Activated T-cell treated with anti-CD3 and anti-CD28 coated beads for 24 hours (primary cell): ENCODE data around the gene ERCC8.
"Not testable (repeated sequence)": the region's sequence is repeated elsewhere in the genome, so short reads cannot be mapped to it uniquely, and the experiment has no call there.

Experiments used
- DNase-seq: peaks from one replicate; pipeline ENCODE4 v3.0.0-alpha.2; 2020; ENCODE audit warnings: low read depth

ERCC8 gene, protein sequence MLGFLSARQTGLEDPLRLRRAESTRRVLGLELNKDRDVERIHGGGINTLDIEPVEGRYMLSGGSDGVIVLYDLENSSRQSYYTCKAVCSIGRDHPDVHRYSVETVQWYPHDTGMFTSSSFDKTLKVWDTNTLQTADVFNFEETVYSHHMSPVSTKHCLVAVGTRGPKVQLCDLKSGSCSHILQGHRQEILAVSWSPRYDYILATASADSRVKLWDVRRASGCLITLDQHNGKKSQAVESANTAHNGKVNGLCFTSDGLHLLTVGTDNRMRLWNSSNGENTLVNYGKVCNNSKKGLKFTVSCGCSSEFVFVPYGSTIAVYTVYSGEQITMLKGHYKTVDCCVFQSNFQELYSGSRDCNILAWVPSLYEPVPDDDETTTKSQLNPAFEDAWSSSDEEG

DNA sequence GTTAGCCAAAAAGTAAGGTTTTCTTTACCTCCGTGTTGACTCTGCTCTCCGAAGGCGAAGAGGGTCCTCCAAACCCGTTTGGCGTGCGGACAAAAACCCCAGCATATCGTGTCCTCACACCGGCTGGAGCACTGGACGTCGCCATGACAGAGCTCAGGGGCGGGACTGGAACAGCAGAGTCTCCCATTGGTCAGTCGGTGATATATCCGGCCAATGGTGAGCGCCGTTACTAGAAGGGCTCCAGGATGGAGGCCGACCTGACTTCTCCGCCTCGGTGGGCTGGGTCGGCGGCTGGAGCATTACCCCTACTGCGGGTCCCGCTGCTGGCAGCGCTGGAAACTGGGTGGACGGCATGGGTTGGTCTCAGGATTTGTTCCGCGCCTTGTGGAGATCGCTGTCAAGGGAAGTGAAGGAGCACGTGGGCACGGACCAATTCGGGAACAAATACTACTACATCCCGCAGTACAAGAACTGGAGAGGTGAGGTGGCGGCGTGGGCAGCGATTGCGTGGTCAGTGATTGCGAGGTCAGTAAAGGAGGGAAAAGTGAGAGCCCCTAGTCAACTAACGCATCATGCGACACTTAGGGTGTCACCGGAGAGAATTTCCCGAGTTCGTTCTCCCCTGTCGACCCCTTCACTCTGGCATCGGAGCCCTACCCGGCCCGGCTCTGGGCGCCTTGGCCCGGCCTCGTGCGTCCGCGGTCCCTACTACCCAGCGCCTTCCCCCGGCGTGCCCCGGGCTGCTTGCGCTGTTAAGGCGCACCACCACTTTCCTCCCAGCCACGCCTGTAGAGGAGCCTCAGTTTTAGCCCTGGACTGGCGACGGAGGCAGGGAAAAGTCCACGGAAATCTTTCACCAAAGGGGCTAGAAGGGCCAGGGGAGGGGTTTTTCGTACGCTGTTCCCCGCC, at the start of gene ERCC8, which contains the start of gene NDUFAF2:
TSS of gene ERCC8 (minus strand) at position 167 of the 909 bp plus-strand sequence. CDS start at position 105, 62 bp downstream.
TSS of gene NDUFAF2 (plus strand) at position 302 of the 909 bp plus-strand sequence. CDS start at position 353, 51 bp downstream.
- DNase-seq, result peak; percentile 84

DNA sequence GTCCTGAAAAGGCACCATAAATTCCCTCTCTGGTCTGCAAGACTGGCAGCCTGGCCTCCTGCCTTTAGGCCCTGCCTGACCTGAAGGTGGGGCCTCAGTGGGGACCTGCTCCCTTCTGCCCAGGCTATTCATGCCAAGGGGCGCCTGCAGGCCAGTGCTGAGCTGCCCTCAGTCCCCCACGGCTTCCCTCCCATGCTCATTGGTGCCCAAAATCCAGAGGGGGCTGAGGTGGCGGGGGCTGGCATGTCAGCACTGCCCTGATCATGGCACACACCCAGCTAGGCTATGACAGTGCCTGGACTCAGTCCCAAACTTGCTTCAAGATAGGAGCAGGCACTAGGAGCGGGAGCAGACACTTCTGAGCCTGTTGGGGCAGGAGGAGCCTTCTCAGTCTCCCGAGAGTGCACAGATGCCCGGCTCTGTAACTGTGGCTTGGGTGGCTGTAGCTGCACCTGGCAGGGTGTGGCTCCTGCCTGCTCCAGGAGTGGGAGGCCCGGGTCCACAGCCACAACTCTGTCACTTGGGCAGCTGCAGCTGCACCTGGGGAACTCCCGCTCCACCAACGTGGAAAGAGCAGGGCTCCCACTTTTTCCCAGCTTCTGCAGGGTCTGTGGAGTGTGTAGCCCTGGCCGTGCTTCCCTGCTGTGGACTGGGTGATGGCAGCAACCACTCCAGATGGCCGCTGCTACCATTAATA, 49.2 kb upstream of the ERCC8 start:
- DNase-seq, result no peak

DNA sequence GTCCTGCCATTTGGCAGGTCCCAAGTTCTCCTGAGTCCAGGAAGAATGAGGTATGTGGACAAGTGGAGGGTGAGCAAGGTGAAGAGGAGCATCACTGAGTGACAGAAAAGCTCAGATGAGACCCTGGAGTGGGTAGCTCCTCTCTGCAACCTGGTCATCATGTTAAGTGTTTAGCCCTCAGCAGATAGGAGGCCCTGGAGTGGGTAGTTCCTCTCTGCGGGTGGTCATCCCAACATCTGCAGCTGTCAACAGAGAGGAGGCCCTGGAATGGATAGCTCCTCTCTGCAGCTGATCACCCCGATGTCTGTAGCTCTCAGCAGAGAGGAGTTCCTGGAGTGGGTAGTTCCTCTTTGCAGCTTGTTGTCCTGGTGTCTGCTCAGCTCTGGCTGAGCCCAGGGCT, 48.6 kb upstream of the ERCC8 start:
- no peak for DNase-seq

DNA sequence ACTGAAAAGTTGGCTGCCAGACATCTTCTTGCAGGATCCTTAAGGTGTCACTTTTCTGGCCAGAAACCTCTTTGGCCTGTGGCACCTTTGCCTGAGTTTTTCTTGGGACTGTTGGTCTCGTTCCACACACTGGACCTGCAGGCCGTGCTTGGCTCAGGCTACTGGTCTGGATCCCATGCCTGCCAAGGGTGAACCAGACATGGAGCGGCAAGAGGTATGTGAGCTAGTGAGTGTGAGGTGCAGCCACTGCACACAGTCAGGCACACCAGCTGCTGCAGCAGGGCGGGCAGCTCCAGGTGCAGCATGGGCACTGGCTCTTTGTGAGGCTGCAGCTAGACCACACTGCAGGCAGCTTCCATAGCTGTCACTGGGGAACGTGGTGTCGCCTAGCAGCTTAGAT, 48.0 kb upstream of the ERCC8 start:
- no peak for DNase-seq

DNA sequence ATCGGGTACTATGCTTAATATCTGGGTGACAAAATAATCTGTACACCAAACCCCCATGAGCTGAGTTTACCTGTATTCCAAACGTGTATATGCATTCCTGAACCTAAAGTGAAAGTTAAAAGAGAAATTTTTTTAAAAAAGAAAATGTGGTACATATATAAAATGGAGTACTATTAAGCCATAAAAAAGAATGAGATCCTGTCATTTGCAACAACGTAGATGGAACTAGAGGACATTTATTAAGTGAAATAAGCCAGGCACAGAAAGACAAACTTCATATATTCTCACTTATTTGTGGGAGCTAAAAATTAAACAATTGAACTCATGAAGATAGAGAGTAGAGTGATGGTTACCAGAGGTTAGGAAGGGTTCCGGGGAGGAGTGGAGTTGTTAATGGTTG, 44.9 kb upstream of the ERCC8 start:
- no peak for DNase-seq

DNA sequence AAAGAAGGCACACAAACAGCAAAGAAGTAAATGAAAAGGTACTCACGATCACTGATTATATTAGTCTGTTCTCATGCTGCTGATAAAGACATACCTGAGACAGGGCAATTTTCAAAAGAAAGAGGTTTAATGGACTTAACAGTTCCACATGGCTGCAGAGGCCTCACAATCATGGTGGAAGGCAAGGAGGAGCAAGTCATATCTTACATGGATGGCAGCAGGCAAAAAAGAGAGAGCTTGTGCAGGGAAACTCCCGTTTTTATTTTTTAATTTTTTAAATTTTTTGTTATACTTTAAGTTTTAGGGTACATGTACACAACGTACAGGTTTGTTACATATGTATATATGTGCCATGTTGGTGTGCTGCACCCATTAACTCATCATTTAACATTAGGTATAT, 37.3 kb upstream of the ERCC8 start:
- DNase-seq, result not testable (repeated sequence)

DNA sequence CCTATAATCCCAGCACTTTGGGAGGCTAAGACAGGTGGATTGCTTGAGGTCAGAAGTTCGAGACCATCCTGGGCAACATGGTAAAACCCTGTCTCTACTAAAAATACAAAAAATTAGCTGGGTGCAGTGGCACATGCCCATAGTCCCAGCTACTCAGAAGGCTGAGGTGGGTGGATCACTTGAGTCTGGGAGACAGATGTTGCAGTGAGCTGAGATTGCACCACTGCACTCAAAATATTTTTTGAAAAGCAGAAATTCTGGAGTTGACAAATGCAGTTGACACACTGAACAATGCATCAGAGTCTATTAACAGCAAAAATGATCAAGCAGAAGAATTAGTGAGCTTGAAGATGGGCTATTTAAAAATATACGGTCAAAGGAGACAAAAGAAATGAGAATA, 35.6 kb upstream of the ERCC8 start:
- DNase-seq, result no peak

DNA sequence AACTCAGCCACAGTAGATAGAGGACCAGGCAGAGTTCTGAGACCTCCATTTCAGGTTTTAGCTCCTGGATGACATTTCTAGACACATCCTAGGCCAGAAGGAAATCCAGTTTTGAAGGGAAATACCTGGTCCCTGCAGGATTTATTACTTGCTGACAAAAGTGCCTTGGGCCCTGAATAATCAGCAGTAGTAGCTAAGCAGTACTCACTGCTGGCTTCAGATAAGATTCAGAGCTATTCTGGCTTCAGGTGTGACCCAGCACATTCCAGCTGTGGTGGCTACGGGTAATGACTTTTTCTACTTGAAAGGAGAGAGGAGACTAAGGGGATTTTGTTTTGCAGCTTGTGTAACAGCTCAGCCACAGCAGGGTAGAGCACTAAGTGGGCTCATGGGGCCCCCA, 34.1 kb upstream of the ERCC8 start:
- no peak for DNase-seq

DNA sequence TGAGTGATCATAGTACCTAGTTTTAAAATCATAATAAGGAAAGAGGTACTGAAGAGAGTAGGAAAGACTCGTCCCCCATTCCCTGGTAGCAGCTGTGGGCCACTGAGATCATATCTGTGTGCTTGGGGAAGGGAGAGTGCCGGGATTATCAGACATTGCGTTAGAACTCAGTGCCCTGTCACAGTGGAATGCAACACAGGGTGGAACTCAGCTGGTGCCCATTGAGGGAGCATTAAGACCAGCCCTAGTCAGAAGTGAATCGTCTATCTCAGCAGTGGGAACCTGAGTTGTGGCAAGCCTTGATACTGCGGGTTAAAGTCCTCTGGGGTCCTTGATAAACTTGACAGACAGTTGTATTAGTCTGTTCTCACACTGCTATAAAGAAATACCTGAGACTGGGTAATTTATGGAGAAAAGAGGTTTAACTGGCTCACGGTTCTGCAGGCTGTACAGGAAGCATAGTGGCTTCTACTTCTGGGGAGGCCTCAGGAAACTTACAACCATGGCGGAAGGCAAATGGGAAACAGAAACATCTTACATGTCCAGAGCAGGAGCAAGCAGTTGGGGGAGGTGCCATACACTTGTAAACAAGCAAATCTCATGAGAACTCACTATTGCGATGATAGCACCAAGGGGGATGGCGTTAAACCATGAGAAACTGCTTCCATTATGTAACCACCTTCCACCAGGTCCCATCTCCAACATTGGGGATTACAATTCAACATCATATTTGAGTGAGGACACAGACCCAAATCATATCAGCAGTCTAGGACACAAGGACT, 33.3 kb upstream of the ERCC8 start:
- DNase-seq, result no peak

DNA sequence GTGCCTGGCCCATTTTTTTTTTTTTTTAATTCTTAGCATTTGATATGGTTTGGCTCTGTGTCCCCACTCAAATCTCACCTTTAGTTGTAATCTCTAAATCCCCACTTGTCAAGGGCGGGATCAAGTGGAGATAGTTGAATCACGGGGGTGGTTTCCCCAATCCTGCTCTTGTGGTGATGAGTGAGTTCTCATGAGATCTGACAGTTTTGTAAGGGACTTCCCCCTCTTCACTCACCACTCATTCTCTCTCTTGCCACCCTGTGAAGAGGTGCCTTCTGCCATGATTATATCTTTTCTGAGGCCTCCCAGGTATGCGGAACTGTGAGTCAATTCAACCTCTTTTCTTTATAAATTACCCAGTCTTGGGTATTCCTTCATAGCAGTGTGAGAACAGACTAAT, 27.4 kb upstream of the ERCC8 start:
- peak; percentile 56 for DNase-seq

DNA sequence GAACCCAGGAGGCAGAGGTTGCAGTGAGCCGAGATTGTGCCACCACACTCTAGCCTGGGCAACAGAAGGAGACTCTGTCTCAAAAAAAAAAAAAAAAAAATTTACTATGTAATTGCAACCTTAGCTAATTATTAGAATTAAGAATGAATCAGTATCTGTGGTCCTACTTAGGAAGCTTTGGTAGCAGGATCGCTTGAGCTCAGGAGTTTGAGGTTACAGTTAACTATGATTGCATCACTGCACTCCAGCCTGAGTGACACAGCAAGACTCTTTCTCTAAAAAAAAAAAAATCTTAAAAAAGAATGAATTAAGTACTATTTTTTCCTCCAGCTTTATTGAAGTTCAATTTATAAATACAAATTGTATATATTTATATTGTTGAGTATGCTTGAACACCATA, 16.8 kb upstream of the ERCC8 start:
- no peak for DNase-seq

DNA sequence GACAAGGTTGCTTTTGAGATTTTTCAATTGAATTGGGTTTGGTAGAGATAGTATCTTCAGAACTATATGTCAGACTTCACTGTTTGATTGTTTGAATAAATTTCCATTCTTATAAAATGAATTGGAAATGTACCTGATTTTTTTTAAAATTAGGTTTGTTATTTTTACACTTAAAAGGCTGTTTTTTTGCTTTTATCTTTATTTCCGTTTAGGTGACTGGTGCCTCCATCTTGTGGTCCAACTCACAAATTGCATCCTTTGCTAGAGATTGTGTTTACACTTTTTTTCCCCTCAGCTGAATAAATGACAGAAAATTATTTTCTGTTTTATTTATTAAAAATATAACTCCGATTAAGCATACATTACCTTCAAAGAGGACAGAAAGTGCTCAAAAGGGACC, 15.7 kb upstream of the ERCC8 start:
- DNase-seq, result no peak

DNA sequence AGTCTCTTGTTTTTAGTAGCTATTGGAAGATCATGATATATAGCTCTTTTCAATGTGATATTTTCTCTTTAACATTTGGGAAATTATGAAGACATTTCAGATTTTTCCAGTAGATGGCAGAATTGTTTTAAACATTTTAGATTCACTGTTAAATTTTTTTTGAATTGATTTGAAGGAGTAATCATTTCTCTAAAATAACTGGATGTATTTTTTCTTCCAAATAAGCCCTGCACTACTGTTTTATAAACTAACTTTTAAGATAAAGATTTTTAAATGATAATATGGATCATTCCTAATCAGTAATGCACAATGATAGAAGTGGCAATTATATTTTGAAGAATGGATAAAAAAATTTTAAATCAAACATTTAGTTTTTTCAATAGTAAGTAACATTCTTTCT, 14.3 kb upstream of the ERCC8 start:
- no peak for DNase-seq

DNA sequence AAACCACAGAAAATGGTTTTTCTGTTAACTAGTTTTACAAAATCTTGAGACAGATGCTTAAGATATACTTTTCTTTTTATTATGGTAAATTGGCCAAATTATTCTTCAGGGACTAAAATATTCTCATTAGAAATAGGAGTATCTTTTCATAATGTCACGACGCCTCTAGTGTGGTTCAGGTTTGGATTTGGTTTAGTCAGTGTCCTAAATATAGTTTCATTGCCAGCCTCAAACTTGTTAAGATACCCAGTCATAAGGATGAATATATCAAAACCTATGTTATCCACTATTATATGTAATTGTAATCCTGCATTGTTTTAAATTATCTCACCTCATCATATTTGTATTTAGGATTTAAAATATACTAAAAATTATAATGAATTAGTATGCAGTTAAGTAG, 13.8 kb upstream of the ERCC8 start:
- DNase-seq, result no peak

DNA sequence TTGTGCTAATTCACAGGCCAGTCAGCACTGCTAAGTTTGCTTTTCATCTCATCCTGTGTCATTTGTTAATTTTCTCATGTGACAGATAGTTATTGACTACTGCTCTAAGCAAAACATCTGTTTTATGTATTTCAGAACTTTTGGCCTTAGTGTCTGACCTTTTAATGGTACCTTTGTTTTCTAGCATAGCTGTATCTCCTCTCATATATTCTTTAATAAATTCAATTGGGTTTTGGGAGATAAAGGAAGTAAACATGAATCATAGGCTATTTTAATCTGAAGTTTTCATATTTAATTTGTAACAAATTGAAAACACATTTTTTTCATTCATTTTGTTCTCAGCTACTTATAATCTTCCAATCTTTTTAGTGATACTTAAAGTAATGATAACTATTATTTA, 13.2 kb upstream of the ERCC8 start:
- DNase-seq, result no peak

DNA sequence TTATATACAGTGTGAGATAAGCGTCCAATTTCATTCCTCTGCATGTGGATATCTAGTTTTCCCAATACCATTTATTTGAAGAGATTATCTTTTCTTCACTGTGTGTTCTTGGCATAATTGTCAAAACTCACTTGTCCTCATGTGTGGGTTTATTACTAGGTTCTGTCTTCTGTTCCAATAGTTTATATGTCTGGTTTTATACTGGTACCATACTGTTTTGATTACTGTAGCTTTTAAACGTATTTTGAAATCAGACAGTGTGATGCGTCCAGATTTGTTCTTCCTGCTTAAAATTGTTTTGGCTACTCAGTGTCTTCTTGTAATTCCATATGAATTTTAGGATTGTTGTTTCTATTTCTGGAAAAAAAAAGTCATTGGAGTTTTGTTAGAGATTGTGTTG, 10.4 kb upstream of the ERCC8 start:
- no peak for DNase-seq

DNA sequence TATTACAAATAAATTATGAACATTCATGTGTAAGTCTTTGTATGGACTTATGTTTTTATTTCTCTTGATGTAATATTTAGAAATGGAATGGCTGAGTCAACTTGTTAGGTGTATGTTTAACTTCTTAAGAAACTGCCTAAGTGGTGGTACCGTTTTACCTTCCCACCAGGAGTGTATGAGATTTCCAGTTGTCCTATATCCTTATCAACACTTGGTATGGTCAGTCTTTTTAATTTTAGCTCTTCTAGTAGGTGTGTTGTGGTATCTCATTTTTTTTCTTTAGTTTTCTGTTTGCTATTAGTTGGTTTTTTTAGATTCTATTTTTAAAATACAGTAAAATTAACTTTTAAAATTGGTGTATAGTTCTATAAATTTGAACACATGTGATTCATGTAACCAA, 3.9 kb upstream of the ERCC8 start:
- no peak for DNase-seq

DNA sequence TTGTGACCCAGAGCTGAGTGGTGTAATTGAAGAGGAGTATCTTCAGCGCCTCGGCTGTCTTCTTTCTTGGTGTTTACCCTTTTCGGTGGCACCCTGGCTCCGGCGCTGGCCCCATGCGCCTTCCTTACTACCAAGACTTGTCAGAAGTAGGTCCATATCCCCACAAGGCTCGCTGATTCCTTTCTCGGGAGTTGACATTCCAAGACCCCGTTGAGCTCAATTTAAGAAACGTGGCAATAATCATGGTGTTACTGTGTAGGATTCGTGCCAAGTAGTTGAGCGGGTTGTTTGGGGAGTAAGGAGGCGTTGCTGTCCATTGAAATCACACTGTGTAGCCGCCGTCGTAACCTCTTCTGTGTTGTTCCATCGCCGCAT, 930 bp upstream of the ERCC8 start:
- peak; percentile 2 for DNase-seq

DNA sequence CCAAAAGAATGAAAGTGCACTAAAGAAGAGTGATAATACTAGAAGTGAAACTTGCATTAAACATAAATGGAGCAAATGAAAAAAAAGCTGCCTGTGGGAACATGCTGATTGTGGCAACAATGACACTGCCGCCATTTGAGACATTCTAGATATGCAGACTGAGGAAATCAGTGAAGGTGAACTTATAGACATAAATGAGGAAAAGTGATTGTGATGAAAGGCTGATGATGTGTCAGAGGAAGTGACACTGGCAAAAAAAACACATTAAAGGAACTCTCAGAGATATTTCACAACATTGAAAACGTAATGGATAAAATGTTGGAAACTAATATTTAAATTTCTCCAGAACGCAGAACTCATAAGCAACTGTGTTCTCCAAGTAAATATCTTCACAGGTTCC, 1.2 kb downstream of the ERCC8 start:
- DNase-seq, result no peak

DNA sequence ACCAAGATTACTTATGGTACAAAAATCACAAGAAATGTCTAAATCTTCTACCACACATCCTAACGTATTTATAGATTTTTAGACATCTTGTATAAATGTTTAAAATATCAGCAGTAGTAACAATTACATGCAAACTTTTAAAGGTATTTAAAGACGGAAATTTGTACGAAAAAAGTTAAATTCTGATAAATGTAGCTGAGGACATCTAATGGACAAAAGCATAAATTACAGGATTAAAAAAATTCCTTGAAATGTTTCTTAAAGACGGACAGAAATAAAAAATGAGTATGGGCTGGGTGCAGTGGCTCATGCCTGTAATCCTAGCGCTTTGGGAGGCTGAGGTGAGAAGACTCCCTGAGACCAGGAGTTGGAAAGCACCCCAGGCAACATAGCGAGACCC, 15.8 kb downstream of the ERCC8 start:
- DNase-seq, result no peak

DNA sequence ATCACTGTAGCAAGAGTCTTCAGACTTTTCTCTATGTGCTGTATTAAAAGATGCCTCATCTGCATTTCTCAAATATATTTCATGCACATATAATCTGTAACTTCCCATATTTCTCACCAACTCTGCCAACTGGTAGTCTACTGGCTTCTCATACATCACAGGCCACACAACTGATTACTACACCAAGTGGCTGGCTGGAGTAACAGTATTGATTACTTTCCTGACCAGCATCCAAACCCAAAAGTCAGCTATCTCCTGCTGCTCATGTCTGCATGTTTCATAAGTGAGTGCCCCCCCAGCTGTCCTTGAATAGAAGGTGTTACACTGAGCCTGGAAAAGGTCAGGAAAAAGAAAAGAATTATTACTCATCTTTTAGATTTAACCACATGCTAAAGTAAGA, 17.4 kb downstream of the ERCC8 start:
- DNase-seq, result no peak

DNA sequence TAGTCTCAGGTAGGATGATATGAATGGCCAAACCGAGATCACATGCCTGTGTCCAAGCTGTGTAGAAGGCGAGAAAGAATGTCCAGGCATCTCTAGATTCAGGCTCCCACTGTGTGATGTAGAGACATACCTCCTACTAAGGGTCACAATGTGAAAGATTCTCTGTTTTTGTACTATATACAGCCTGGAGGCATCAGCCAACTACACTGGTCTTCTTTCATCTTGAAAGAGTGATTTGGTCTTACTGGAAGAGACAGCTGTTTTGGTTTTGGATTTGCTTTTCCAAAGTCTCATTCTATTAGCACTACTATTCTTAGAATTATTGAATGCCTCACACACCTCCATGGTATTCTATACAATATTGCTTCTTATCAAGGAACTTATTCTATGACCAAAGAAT, 26.4 kb downstream of the ERCC8 start:
- DNase-seq, result no peak
